Right ventricle myocardium superior (tissue), 1 donor: ENCODE data around the gene ZDBF2. TPM values are rescaled to one million over a fixed set of nuclear protein-coding genes. Genes with fewer than 3 reads are reported as not detected.
A peak's percentile ranks its signal among the peaks of the same experiment; 100 is the strongest.
"Not testable (repeated sequence)": the region's sequence is repeated elsewhere in the genome, so short reads cannot be mapped to it uniquely, and the experiment has no call there.

Experiments used
- ATAC-seq: fragments of 200-7000 bp; cut with Tn5 transposase; one replicate; pipeline ENCODE4 v1.9.1; 2020; ENCODE audit warnings: mild to moderate bottlenecking; ENCODE audit not compliant: poor library complexity
- DNase-seq: peaks from one replicate; pipeline ENCODE4 v3.0.0-alpha.2; 2020
- intact Hi-C: fragments of 100-400 bp; cut with DNase I; formaldehyde crosslinking; loops from one replicate; pipeline ENCODE4 v1.11.2; 2022
- total RNA-seq: library from RNA; stranded (reverse); fragmentation: NEBNext Ultra II Directional; extraction: Animal tissue kit (Norgen Biotek cat#: 25700); gene quantifications from one replicate; pipeline ENCODE4 v1.2.1, GENCODE V29; 2021
- donor health status: DM: no; HTN: yes; CAD: no; lungs with severe emphysema.

The ZDBF2 gene
- total RNA-seq, 1 donor from 2014 or later: 6.7 TPM

DNA sequence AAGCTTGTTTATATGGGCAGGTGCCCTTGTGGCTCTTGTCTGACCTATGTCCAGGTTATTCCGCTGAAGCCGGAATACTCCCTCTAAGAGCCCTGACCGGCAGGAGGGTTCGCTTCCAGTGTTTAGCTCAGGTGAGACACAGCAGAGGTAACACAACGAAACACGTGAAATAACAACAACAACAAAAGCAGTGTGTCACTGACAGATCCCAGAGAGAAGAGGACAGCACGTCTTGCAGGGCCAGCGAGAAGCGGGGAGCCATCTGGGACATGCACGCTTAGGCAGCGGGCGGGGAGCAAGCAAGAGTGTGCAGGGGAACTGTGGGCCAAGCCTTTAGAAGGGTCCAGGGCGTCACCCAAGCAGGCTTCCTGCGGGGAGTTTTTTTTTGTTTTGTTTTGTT is 17.1 kb upstream of the ZDBF2 start:
- ATAC-seq (no peak), DNase-seq (no peak)
- intact Hi-C loops: no loop called here

GRCh38 chr2:206257861-206258260 is 16.6 kb upstream of the ZDBF2 start:
- intact Hi-C loops: no loop called here
- DNase-seq (no peak), ATAC-seq (no peak)

DNA sequence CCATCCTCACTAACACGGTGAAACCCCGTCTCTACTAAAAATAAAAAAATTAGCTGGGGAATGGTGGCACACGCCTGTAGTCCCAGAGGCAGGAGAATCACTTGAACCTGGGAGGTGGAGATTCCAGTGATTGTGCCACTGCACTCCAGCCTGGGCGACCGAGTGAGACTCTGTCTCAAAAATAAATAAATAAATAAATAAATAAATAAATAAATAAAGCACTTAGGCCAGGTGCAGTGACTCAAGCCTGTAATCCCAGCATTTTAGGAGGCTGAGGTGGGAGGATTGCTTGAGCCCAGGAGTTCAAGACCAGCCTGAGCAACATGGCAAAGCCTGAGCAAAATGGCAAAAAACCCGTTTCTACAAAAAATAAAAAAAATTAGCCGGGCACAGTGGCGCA is 15.8 kb upstream of the ZDBF2 start:
- DNase-seq, intact Hi-C loops, ATAC-seq: not testable (repeated sequence)

GRCh38 chr2:206259376-206260187 is 14.9 kb upstream of the ZDBF2 start:
- DNase-seq (no peak), ATAC-seq (no peak)
- intact Hi-C loops: no loop called here

DNA sequence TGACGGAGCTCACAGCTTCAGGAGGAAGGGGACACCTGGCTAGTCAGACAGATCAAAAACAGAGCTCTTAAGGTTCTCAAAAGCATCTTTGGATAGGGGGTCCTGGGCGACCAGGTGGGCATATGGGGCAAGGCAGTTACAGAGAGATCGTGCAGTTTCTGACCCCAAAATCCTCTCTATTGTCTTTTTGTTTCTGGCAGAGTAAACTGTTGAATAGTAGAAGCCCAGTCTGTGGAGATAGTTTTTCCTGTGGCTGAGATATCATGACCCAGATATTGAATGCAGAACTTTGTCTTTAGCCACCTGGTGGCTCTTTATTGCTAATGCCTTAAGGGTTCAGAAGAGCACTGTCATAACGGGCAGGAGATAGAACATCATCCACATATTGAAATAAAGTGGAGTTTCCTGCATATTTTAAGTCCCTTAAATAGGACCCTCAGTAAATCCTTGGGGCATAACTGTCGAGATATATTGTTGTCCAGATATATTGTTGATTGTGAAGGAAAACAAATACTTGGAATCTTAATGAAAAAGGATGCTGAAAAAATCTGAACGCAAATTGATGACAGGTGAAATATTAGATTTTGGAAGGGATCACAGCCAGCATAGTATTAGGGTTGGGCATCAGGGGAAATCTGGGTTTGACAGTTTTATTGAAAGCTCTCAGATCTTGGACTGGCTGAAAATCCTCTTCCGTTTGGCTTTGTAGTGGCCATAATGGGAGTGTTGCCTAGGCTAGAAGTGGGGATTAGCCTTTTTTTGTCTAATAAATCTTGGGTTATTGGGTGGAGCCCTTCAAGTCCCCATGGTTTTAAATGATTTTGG is 14.1 kb upstream of the ZDBF2 start:
- intact Hi-C loops: no loop called here
- ATAC-seq: peak; percentile 63
- DNase-seq: no peak

DNA sequence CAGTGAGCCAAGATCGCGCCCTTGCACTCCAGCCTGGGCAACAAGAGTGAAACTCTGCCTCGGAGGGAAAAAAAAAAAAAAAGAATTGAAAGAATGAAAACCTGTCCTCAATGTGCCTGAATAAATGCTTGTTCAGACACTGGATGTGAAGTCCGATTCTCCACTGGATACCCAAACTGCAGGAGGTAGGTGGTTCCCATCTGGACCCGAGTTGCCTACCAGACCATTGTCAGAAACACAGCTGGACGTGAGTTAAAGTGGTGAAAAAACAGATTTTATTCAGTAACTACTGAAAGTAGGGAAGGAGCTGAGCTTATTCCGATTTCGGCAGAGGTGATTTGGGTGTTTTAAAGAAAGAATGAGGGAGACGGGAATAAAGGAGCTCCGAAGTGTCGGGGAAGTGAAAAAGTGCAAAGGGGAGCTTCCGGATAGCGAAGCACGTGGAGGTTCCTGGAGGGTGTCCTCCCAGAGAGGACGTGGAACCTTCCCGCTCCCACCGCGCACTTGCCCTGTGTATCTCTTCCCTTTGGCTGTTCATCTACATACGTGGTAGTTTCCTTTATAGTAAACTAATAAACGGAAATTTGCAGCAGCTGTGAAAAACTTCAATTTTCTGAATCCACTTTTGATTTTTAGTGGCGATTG is 10.4 kb upstream of the ZDBF2 start:
- DNase-seq: no peak
- intact Hi-C loops: no loop called here
- ATAC-seq: no peak

DNA sequence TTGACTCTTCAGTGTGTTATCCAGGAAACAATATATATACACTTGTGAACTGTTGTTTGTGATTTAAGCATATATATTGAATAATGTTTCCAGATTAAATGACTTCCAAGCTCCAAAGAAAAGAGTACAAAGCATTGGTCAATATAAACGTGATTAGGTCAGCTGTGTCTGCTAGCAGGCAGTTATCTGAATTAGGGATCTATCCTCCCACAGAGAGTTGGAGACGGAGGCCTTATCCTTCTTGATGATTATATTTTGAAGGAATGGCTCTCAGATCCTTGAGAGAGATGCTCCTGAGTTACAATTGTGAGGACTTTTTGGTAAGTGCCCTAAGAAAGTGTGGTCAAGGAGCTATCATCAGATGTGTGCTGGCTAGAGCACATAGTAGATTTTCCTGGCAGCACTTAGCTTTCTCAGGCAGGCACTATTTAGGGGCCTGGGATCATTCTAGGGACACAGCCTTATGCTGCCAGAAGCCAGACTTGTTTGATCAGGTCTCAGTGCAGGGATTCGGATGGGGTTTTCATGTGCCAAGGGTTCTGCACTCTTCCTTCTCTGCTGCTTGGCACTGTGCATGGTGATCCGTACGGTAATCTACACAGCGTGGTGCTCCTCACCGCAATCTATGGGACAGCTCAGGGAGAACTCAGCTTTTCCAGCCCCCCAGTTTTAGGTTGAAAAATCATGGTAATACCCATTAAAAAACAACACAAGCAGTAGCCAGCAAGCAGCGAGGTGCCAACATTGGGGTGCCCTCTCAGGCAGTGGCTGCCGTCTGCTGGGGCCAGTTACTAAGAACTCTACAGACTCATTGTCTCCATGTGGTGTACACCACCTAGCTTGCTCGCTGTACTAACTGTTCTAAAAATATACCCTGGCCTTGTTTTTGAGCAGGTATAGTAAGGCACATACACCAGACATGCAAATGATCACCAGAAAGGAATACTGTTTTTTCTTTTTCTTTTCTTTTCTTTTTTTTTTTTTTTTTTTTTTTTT is 8.0 kb upstream of the ZDBF2 start:
- no peak for ATAC-seq
- no peak for DNase-seq
- intact Hi-C loops: no loop called here

- ATAC-seq (no peak), DNase-seq (no peak)
- intact Hi-C loops: no loop called here
Observed at GRCh38 chr2:206267567-206267966, 6.9 kb upstream of the ZDBF2 start.

- ATAC-seq (no peak), DNase-seq (no peak)
- intact Hi-C loops: no loop called here
Observed at GRCh38 chr2:206271065-206271464, 3.4 kb upstream of the ZDBF2 start.

DNA sequence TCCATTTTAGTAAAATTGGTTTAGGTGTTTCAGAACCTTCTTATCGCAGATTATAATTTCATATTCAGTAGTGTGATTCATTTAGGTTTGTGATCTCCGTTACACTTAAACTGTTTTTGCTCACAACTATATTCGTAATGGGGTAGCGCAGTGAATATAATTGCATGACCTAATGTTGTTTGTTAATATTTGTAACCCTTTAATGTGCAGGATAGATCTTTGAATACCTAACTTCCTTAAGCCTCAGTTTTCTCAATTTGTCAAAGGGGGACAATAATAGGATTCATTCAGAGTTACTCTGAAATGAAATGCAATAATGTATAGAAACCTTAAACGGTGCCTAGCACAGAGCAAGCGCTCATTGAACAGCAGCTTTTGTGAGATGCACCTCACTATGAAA is 558 bp upstream of the ZDBF2 start:
- intact Hi-C loops: no loop called here
- ATAC-seq (no peak), DNase-seq (no peak)

- no peak for DNase-seq
- peak; percentile 21 for ATAC-seq
- intact Hi-C loops: no loop called here
Observed at GRCh38 chr2:206275312-206276055, 1.0 kb downstream of the ZDBF2 start.

DNA sequence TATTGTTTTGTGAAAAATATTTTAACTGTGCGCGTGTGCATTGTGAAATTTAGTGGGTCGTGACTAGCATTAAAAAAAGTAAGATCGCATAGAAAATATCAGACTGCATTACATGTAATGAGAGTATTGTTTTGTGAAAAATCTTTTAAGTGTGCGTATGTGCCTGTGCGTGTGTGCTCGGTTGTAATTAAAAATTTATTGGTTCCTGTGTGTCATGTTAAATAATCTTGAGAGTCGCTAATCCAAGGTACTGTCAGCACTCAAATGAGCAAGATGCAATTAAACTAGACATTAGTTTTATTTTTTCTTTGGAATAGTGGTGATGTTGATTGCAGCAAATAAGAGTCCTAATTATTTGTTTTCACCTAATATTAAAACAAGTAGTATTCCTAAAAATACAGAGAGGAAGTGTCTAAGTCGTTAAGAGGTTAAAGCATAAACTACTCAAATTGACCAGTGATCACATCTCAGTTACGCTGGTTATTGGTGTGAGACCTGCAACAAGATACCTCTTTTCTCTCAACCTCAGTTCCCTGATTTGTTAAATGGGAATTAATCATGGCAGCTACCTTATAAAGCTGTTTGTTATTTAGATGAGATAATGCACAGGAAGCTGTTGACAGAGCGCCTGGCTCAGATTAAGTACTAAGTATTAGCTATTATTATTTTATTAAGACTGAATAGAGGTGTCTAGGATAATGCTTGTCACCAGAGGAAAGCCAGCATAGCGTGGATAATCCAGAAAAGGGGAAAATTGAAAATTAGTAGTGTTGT is 1.9 kb downstream of the ZDBF2 start:
- DNase-seq (no peak), ATAC-seq (no peak)
- intact Hi-C loops: no loop called here

DNA sequence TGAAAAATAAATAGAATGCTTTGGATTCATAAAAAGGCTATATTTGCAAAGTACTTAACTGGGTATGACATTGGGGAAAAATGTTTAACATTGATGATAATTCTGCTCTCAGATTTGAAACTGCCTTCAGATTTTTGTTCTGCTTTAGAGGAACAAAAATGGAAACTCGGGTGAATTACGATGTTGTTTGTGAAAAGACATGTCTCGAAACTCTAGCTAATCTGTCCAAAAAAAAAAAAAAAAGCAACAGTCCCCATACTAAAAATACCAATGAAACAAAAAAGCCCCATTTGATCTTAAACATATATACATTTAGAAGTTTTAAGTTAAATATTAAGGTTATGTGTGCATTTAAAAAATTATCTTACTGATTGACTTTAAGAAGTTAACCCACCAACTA is 3.0 kb downstream of the ZDBF2 start:
- no peak for ATAC-seq
- intact Hi-C loops: no loop called here
- no peak for DNase-seq

DNA sequence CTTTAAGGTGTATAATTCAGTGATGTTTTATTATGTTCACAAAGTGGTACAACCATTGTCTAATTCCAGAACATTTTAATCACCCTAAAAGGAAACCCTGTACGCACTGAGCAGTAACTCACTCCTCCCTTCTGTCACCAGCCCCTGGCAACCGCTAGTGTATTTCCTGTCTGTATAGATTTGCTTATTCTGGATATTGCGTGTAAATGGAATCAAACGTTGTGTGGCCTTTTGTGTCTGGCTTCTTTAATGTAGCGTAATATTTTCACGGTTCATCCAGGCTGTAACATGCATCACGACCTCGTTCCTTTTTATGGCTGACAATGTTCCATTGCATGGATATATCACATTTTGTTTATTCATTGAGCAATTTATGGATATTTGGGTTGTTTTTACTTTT is 8.3 kb downstream of the ZDBF2 start:
- no peak for DNase-seq
- intact Hi-C loops: no loop called here
- ATAC-seq: no peak

GRCh38 chr2:206287197-206287596 is 12.7 kb downstream of the ZDBF2 start:
- intact Hi-C loops: no loop called here
- ATAC-seq (no peak), DNase-seq (no peak)

DNA sequence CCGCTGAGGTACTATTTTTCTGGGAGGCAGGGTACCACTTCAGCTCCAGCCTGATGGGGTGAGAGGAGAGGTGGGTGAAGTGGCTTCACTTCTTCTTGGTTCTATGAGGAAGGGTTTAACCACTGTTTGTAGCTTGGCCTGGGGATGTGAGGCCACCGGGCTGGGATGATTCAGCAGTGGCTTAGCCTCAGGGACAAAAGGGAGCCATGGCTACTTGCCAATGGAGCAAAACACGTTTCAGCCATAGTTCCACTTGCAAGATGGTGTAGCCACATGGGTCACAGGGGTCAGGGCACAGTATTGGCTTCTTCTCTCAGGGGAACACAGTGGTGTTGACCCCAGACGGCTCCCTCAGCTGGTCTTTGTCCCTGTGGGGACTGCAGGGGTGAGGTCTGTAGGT is 14.9 kb downstream of the ZDBF2 start:
- ATAC-seq (no peak), DNase-seq (no peak)
- intact Hi-C loops: no loop called here

GRCh38 chr2:206296128-206296527 is 21.7 kb downstream of the ZDBF2 start:
- intact Hi-C loops: no loop called here
- ATAC-seq (no peak), DNase-seq (no peak)
